K562 (cell line): ENCODE measurements around the gene CUL1. TPM values are rescaled to one million over a fixed set of nuclear protein-coding genes. Genes with fewer than 3 reads are reported as not detected.

ENCODE experiments used
- BRCA1 ChIP-seq, 2 experiments: fragments of 450-650 bp in 1 of 2; sonication (generic) in 1 of 2; formaldehyde crosslinking in 1 of 2; IDR thresholded peaks; 2 replicates each; pipeline versions ENCODE4 v1.5.0 to v1.6.1; 2017 to 2020; ENCODE audit warnings: mild to moderate bottlenecking in 1 of 2, missing genetic modification reagents in 1 of 2
- CBFA2T2 ChIP-seq: fragments of 450-650 bp; conservative IDR thresholded peaks from 2 replicates; pipeline ENCODE4 v1.6.1; 2017; ENCODE audit warnings: mild to moderate bottlenecking
- CBFB ChIP-seq: sonication (generic); formaldehyde crosslinking; IDR thresholded peaks from 2 replicates; pipeline ENCODE4 v1.4.0; 2020; ENCODE audit warnings: mild to moderate bottlenecking, missing genetic modification reagents
- E2F4 ChIP-seq: sonication (generic); formaldehyde crosslinking; IDR thresholded peaks from 2 replicates; pipeline ENCODE4 v1.8.0; 2022; ENCODE audit warnings: mild to moderate bottlenecking, low read depth, missing genetic modification reagents
- GABPB2 ChIP-seq: fragments of 250-450 bp; sonication (Bioruptor Pico); conservative IDR thresholded peaks from 2 replicates; pipeline ENCODE4 v1.5.1; 2021; ENCODE audit warnings: mild to moderate bottlenecking
- HDAC8 ChIP-seq: fragments of 450-650 bp; IDR thresholded peaks from 2 replicates; pipeline ENCODE4 v1.6.1; 2016; ENCODE audit warnings: mild to moderate bottlenecking, missing genetic modification characterization, moderate library complexity, missing compliant biosample characterization
- KLF1 ChIP-seq: fragments of 450-650 bp; IDR thresholded peaks from 2 replicates; pipeline ENCODE4 v1.6.1; 2016; ENCODE audit warnings: missing genetic modification characterization, missing compliant biosample characterization
- MAFF ChIP-seq: IDR thresholded peaks from 2 replicates; pipeline ENCODE4 v1.6.1; 2012; ENCODE audit warnings: low read length, improper control_type of control experiment
- MXD1 ChIP-seq: fragments of 250-450 bp; sonication (Bioruptor Pico); IDR thresholded peaks from 2 replicates; pipeline ENCODE4 v1.8.0; 2021; ENCODE audit warnings: borderline replicate concordance, mild to moderate bottlenecking, moderate library complexity; ENCODE audit not compliant: poor library complexity, severe bottlenecking
- NFXL1 ChIP-seq: fragments of 450-650 bp; formaldehyde crosslinking; IDR thresholded peaks from 2 replicates; pipeline ENCODE4 v1.4.0; 2021; ENCODE audit warnings: mild to moderate bottlenecking
- RBM14 ChIP-seq: fragments of 200-400 bp; formaldehyde crosslinking; IDR thresholded peaks from 2 replicates; pipeline ENCODE4 v1.6.1; 2018; ENCODE audit warnings: low read depth, mild to moderate bottlenecking, low read length, moderate library complexity, borderline replicate concordance; ENCODE audit not compliant: insufficient read depth
- RUNX1 ChIP-seq: sonication (generic); IDR thresholded peaks from 2 replicates; pipeline ENCODE4 v1.6.1; 2016; ENCODE audit warnings: antibody characterized with exemption, low read depth
- SNRNP70 ChIP-seq: fragments of 200-400 bp; formaldehyde crosslinking; optimal IDR thresholded peaks from 2 replicates; pipeline ENCODE3; 2017; ENCODE audit warnings: low read depth, low read length
- ZFP30 ChIP-seq: fragments of 250-450 bp; sonication (Bioruptor Pico); IDR thresholded peaks from 2 replicates; pipeline ENCODE4 v1.8.0; 2022; ENCODE audit warnings: moderate library complexity, mild to moderate bottlenecking, inconsistent platforms, borderline replicate concordance
- ZNF431 ChIP-seq: sonication (generic); formaldehyde crosslinking; IDR thresholded peaks from 2 replicates; pipeline ENCODE4 v1.8.0; 2022; ENCODE audit warnings: mild to moderate bottlenecking, missing genetic modification reagents
- ZNF699 ChIP-seq: fragments of 250-450 bp; sonication (Bioruptor Pico); IDR thresholded peaks from 2 replicates; pipeline ENCODE4 v1.8.0; 2021; ENCODE audit warnings: mild to moderate bottlenecking, moderate library complexity; ENCODE audit not compliant: insufficient replicate concordance
- polyA plus RNA-seq, 8 experiments: library from polyadenylated mRNA; depleted of rRNA in 4 of 8; stranded (reverse) in 5 of 8; unstranded in 3 of 8; fragments of >200 nt; fragmentation: Nextera tagmentation in 2 of 8; fragmentation: Illumina TruSeq in 1 of 8; extraction: Ambion mirVana in 2 of 8; extraction: Trizol in 1 of 8; gene quantifications; 2 replicates each; pipeline versions ENCODE4 v1.2.1 to v1.2.3, GENCODE V29; 2011 to 2014; ENCODE audit warnings: inconsistent platforms in 1 of 8, missing spikeins in 1 of 8
- total RNA-seq, 7 experiments: library from RNA; depleted of rRNA in 6 of 7; stranded (reverse); fragments of >200 nt in 6 of 7; fragmentation: Illumina TruSeq in 2 of 7; extraction: Trizol in 2 of 7; gene quantifications; 2 replicates each; pipeline versions ENCODE4 v1.2.1 to v1.2.3, GENCODE V29; 2011 to 2021; ENCODE audit warnings: low replicate concordance in 1 of 7
- TF ChIP-seq, protein P1 (sequence below), 2 experiments: fragments of 450-650 bp; formaldehyde crosslinking in 1 of 2; IDR thresholded peaks; 2 replicates each; pipeline versions ENCODE4 v1.4.0 to v1.6.1; 2014 to 2020; ENCODE audit warnings: mild to moderate bottlenecking in 2 of 2, borderline replicate concordance in 1 of 2, low read depth in 1 of 2

CUL1 gene
- total and polyA plus RNA-seq, 9 of the 15 experiments (the other 6 are each of a cell fraction or from before 2014, with no cell fraction given): 31.5 to 107 (median 96.5) TPM

DNA sequence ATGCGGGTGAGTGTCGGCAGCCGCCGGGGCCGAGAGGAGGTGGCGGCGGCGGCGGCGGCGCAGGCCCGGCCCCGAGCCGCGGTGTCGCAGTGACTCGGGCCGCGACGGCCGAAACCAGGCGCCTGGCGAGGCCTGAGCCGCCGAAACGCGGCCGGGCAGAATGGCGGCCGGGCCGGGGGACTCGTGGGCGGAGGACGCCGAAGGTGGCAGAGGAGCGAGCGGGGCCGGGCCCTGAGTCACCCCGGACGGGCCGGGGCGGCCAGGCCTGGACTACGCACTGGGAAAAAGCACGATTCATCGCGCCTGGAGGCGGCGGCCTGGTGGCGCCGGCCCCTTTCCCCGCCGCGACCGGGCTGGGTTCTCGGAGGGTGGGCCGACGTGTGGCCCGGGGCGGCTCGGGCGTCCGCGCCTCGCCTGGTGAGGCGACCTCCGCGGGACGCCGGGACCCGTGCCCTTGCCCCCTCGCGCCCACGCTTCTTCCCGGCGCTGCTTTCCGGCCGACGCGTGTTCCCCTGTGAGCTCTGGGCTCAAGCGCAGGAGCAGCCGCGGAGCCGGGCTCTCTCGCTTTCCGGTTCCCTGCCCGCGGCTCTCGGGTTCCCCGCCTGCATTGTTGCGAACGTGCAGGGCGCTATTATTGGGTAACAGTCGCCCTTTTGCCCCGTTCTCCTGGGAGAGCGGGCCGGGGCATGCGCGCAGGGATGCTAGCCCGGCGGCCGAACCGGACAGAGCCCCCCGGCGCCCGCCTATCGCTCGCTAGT lies 500 bp downstream of the CUL1 start (continued):
- no peak; the same call in 1 of the 2 replicates for TF ChIP-seq E2F4
- TF ChIP-seq GABPB2 (CRISPR knock-in tag): no peak; the same call in 1 of the 2 replicates
- TF ChIP-seq RBM14: no peak
- no peak for TF ChIP-seq BRCA1 (IDR thresholded peaks at IDR 0.05)
- TF ChIP-seq BRCA1 (CRISPR knock-in tag; IDR thresholded peaks at IDR 0.05): peak; percentile 90; the same call in 1 of the 2 replicates
- no peak for TF ChIP-seq ZNF431 (CRISPR knock-in tag)
- TF ChIP-seq CBFA2T2: no peak
- no peak for TF ChIP-seq ZFP30 (CRISPR knock-in tag)
- no peak for TF ChIP-seq NFXL1
- TF ChIP-seq CBFB: no peak
- TF ChIP-seq, protein P1, sequence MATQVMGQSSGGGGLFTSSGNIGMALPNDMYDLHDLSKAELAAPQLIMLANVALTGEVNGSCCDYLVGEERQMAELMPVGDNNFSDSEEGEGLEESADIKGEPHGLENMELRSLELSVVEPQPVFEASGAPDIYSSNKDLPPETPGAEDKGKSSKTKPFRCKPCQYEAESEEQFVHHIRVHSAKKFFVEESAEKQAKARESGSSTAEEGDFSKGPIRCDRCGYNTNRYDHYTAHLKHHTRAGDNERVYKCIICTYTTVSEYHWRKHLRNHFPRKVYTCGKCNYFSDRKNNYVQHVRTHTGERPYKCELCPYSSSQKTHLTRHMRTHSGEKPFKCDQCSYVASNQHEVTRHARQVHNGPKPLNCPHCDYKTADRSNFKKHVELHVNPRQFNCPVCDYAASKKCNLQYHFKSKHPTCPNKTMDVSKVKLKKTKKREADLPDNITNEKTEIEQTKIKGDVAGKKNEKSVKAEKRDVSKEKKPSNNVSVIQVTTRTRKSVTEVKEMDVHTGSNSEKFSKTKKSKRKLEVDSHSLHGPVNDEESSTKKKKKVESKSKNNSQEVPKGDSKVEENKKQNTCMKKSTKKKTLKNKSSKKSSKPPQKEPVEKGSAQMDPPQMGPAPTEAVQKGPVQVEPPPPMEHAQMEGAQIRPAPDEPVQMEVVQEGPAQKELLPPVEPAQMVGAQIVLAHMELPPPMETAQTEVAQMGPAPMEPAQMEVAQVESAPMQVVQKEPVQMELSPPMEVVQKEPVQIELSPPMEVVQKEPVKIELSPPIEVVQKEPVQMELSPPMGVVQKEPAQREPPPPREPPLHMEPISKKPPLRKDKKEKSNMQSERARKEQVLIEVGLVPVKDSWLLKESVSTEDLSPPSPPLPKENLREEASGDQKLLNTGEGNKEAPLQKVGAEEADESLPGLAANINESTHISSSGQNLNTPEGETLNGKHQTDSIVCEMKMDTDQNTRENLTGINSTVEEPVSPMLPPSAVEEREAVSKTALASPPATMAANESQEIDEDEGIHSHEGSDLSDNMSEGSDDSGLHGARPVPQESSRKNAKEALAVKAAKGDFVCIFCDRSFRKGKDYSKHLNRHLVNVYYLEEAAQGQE (IDR thresholded peaks at IDR 0.05; ENCODE audit: borderline replicate concordance): no peak; the same call in 1 of the 2 replicates
- TF ChIP-seq, protein P1 (CRISPR knock-in tag; IDR thresholded peaks at IDR 0.05; ENCODE audit: low read depth): no peak; the same call in 1 of the 2 replicates
- TF ChIP-seq MAFF: no peak
- no peak for TF ChIP-seq ZNF699 (CRISPR knock-in tag)
- no peak for TF ChIP-seq SNRNP70
- TF ChIP-seq KLF1 (tag): peak; percentile 43; the same call in 1 of the 2 replicates
- no peak for TF ChIP-seq RUNX1
- no peak for TF ChIP-seq HDAC8 (tag)
- TF ChIP-seq MXD1: no peak
